Esophagus muscularis mucosa (tissue), 4 donors: ENCODE measurements around the gene SOX5. TPM values are rescaled to one million over a fixed set of nuclear protein-coding genes. Genes with fewer than 3 reads are reported as not detected.

Experiments
- DNase-seq: peaks from one replicate; pipeline ENCODE4 v3.0.0-alpha.2; 2017; ENCODE audit errors: extremely low spot score
- H3K27ac ChIP-seq, 4 donors: fragments of 200-600 bp; sonication (generic); replicated peaks in 1 of 4; 1 replicate in 3 of 4; 2 replicates in 1 of 4; pipeline ENCODE4 v1.5.1; 2016 to 2019; ENCODE audit warnings: mild to moderate bottlenecking in 1 of 4
- H3K27me3 ChIP-seq, 4 donors: fragments of 200-600 bp; sonication (generic); one replicate each; pipeline versions ENCODE4 v1.5.1 to v1.6.0; 2016 to 2019
- H3K36me3 ChIP-seq, 4 donors: fragments of 200-600 bp; sonication (generic); one replicate each; pipeline ENCODE4 v1.5.1; 2016 to 2019
- H3K4me1 ChIP-seq, 4 donors: fragments of 200-600 bp; sonication (generic); one replicate each; pipeline ENCODE4 v1.5.1; 2016 to 2019
- H3K4me3 ChIP-seq, 4 donors: fragments of 200-600 bp; sonication (generic); 1 replicate in 2 of 4; 2 replicates in 2 of 4; pipeline ENCODE4 v1.5.1; 2016 to 2019; ENCODE audit warnings: mild to moderate bottlenecking in 4 of 4, moderate library complexity in 1 of 4
- H3K9me3 ChIP-seq, 4 donors: fragments of 200-600 bp; sonication (generic); 1 replicate in 3 of 4; 2 replicates in 1 of 4; pipeline ENCODE4 v1.5.1; 2016 to 2019
- CTCF ChIP-seq, 3 experiments: fragments of 200-600 bp in 2 of 3; fragments of 450-650 bp in 1 of 3; sonication (generic) in 2 of 3; IDR thresholded peaks; one replicate each; pipeline ENCODE4 v1.5.1; 2017 to 2019; ENCODE audit warnings: antibody characterized with exemption in 3 of 3, mild to moderate bottlenecking in 2 of 3, moderate library complexity in 1 of 3
- EP300 ChIP-seq: sonication (generic); formaldehyde crosslinking; IDR thresholded peaks from one replicate; pipeline ENCODE4 v1.6.1; 2017; ENCODE audit warnings: antibody characterized with exemption
- POLR2A ChIP-seq: fragments of 450-650 bp; IDR thresholded peaks from one replicate; pipeline ENCODE4 v1.6.1; 2017; ENCODE audit warnings: antibody characterized with exemption, moderate library complexity, mild to moderate bottlenecking, low read depth
- POLR2AphosphoS5 ChIP-seq, 2 donors: sonication (generic); formaldehyde crosslinking; IDR thresholded peaks; one replicate each; pipeline ENCODE4 v1.6.1; 2017; ENCODE audit warnings: antibody characterized with exemption in 2 of 2
- WGBS: methylation state at CpG from one replicate; pipeline ENCODE4 v1.1.5; 2018; 5-methylcytosine and 5-hydroxymethylcytosine counted together
- intact Hi-C: fragments of 100-400 bp; cut with DNase I; formaldehyde crosslinking; loops from one replicate; pipeline ENCODE4 v1.15.1; 2023
- total RNA-seq, 4 donors: library from RNA; depleted of rRNA; stranded (reverse); fragments of >200 nt; gene quantifications; one replicate each; pipeline versions ENCODE4 v1.1.0 to v1.2.1, GENCODE V29; 2016

Gene SOX5
- total RNA-seq, 4 donors from 2014 or later = 7.1 to 11.6 (median 8.8) TPM

GRCh38 chr12:23899434-23899833, 50.0 kb downstream of the SOX5 start:
- TF ChIP-seq CTCF (IDR thresholded peaks at IDR 0.05) (no peak), POLR2AphosphoS5 (IDR thresholded peaks at IDR 0.05) (no peak), POLR2A (no peak), EP300 (no peak)
- no peak for DNase-seq
- intact Hi-C loops = no loop called here
- Histone ChIP-seq H3K36me3 (no peaks in the 10 kb centered on the region), H3K9me3 (peaks cover 0 to 7% (median 5%) of the 10 kb centered on the region in 4 donors), H3K27ac (no peak overlapping the region), H3K4me3 (no peak overlapping the region), H3K4me1 (no peaks in the 10 kb centered on the region), H3K27me3 (no peaks in the 10 kb centered on the region)
- WGBS = 90% methylated on average over 3 of the region's 3 CpGs

- H3K27me3 ChIP-seq = no peaks in the 10 kb centered on the region
- no peaks in the 10 kb centered on the region for H3K4me1 ChIP-seq
- H3K9me3 ChIP-seq = peaks cover 0 to 7% (median 5%) of the 10 kb centered on the region in 4 donors
- H3K36me3 ChIP-seq = no peaks in the 10 kb centered on the region
- intact Hi-C loops = no loop called here
- no peak overlapping the region for H3K4me3 ChIP-seq
- TF ChIP-seq EP300 (no peak), POLR2A (no peak), CTCF (IDR thresholded peaks at IDR 0.05) (no peak), POLR2AphosphoS5 (IDR thresholded peaks at IDR 0.05) (no peak)
- DNase-seq = no peak
- H3K27ac ChIP-seq = no peak overlapping the region
- WGBS = 81% methylated on average over 1 of the region's 1 CpG
These were observed 51.3 kb downstream of the SOX5 start for GRCh38 chr12:23898121-23898520.

GRCh38 chr12:23895792-23896218, 53.7 kb downstream of the SOX5 start:
- Histone ChIP-seq H3K27me3 (no peaks in the 10 kb centered on the region), H3K36me3 (no peaks in the 10 kb centered on the region), H3K9me3 (peaks cover 0 to under 1% (median 0%) of the 10 kb centered on the region in 4 donors), H3K4me1 (no peaks in the 10 kb centered on the region), H3K27ac (no peak overlapping the region), H3K4me3 (no peak overlapping the region)
- intact Hi-C loops = no loop called here
- no peak for DNase-seq
- TF ChIP-seq POLR2A = no peak
- WGBS = 85% methylated on average over 5 of the region's 5 CpGs

GRCh38 chr12:23893611-23894010, 55.9 kb downstream of the SOX5 start:
- WGBS = 94% methylated on average over 1 of the region's 1 CpG
- Histone ChIP-seq H3K4me3 (no peak overlapping the region), H3K27ac (no peak overlapping the region), H3K27me3 (no peaks in the 10 kb centered on the region), H3K9me3 (no peaks in the 10 kb centered on the region), H3K4me1 (no peaks in the 10 kb centered on the region), H3K36me3 (no peaks in the 10 kb centered on the region)
- intact Hi-C loops = no loop called here
- no peak for TF ChIP-seq CTCF (IDR thresholded peaks at IDR 0.05)
- no peak for TF ChIP-seq POLR2A
- TF ChIP-seq EP300 = no peak
- TF ChIP-seq POLR2AphosphoS5 (IDR thresholded peaks at IDR 0.05) = no peak
- DNase-seq = no peak

- Histone ChIP-seq H3K27ac (no peak overlapping the region), H3K9me3 (no peaks in the 10 kb centered on the region), H3K4me3 (no peak overlapping the region), H3K4me1 (no peaks in the 10 kb centered on the region), H3K36me3 (no peaks in the 10 kb centered on the region), H3K27me3 (no peaks in the 10 kb centered on the region)
- WGBS = 91% methylated on average over 3 of the region's 3 CpGs
- DNase-seq = no peak
- intact Hi-C loops = no loop called here
- TF ChIP-seq EP300 = no peak
- no peak for TF ChIP-seq POLR2A
- no peak for TF ChIP-seq POLR2AphosphoS5 (IDR thresholded peaks at IDR 0.05)
- TF ChIP-seq CTCF (IDR thresholded peaks at IDR 0.05) = no peak
These were observed 58.4 kb downstream of the SOX5 start for GRCh38 chr12:23891115-23891514.
